Loucy (cell line): Measurements from ENCODE around the gene METRNL.
"Not testable (repeated sequence)": the region's sequence is repeated elsewhere in the genome, so short reads cannot be mapped to it uniquely, and the experiment has no call there.

ENCODE experiments used
- H2AFZ ChIP-seq: fragments of 200-600 bp; sonication (generic); 2 replicates; pipeline ENCODE4 v1.6.0; 2016; ENCODE audit warnings: antibody characterized with exemption, mild to moderate bottlenecking, low read length, moderate library complexity
- H3F3A ChIP-seq: fragments of 200-600 bp; 2 replicates; pipeline ENCODE4 v1.6.0; 2016; ENCODE audit warnings: antibody characterized with exemption, low read depth, mild to moderate bottlenecking
- H3K27me3 ChIP-seq: fragments of 200-600 bp; sonication (generic); 2 replicates; pipeline ENCODE4 v1.6.1; 2014; ENCODE audit warnings: low read length, mild to moderate bottlenecking; ENCODE audit not compliant: insufficient read depth, poor library complexity, severe bottlenecking
- H3K36me3 ChIP-seq: fragments of 200-600 bp; sonication (generic); 2 replicates; pipeline ENCODE4 v1.6.1; 2016; ENCODE audit warnings: low read length; ENCODE audit not compliant: insufficient read depth
- H3K4me1 ChIP-seq: fragments of 200-600 bp; sonication (generic); 2 replicates; pipeline ENCODE4 v1.5.1; 2014; ENCODE audit warnings: low read length, mild to moderate bottlenecking; ENCODE audit not compliant: insufficient read depth, poor library complexity, severe bottlenecking
- H3K4me2 ChIP-seq: fragments of 200-600 bp; sonication (generic); 2 replicates; pipeline ENCODE4 v1.6.0; 2014; ENCODE audit warnings: antibody characterized with exemption, low read length, low read depth, mild to moderate bottlenecking; ENCODE audit not compliant: poor library complexity, severe bottlenecking
- H3K4me3 ChIP-seq: fragments of 200-600 bp; sonication (generic); 2 replicates; pipeline ENCODE4 v1.5.1; 2014; ENCODE audit warnings: low read length, mild to moderate bottlenecking, mixed read lengths; ENCODE audit not compliant: poor library complexity, severe bottlenecking
- H3K79me2 ChIP-seq: fragments of 200-600 bp; sonication (generic); 2 replicates; pipeline ENCODE4 v1.6.1; 2014; ENCODE audit warnings: low read length; ENCODE audit not compliant: insufficient read depth
- H3K9ac ChIP-seq: fragments of 200-600 bp; sonication (generic); 2 replicates; pipeline ENCODE4 v1.6.0; 2014; ENCODE audit warnings: mild to moderate bottlenecking, low read depth, low read length, moderate library complexity; ENCODE audit not compliant: poor library complexity, severe bottlenecking
- H3K9me2 ChIP-seq: fragments of 200-600 bp; sonication (generic); replicated peaks from 2 replicates; pipeline ENCODE4 v1.6.1; 2016; ENCODE audit warnings: low read depth, low read length, mixed read lengths
- H3K9me3 ChIP-seq: fragments of 200-600 bp; sonication (generic); 2 replicates; pipeline ENCODE4 v1.6.1; 2014; ENCODE audit warnings: mild to moderate bottlenecking, antibody characterized with exemption, low read length, low read depth; ENCODE audit not compliant: insufficient read depth
- H4K20me1 ChIP-seq: fragments of 200-600 bp; sonication (generic); 2 replicates; pipeline ENCODE4 v1.6.0; 2014; ENCODE audit warnings: antibody characterized with exemption, low read length, mild to moderate bottlenecking; ENCODE audit not compliant: insufficient read depth, poor library complexity, severe bottlenecking
- CTCF ChIP-seq: fragments of 200-600 bp; sonication (generic); conservative IDR thresholded peaks from 2 replicates; pipeline ENCODE4 v1.5.1; 2014; ENCODE audit warnings: mild to moderate bottlenecking, antibody characterized with exemption, low read length
- EZH2phosphoT487 ChIP-seq: fragments of 200-600 bp; IDR thresholded peaks from 2 replicates; pipeline ENCODE4 v1.6.1; 2018; ENCODE audit warnings: antibody characterized with exemption, mild to moderate bottlenecking, moderate library complexity, borderline replicate concordance

Gene METRNL

GRCh38 chr17:83046448-83047181 lies 32.8 kb upstream of the METRNL start:
- Histone ChIP-seq H3K27me3 (no peaks in the 10 kb centered on the region), H2AFZ (no peak overlapping the region), H3K9me3 (peaks cover 30% of the 10 kb centered on the region), H3K4me1 (peaks cover 41% of the 10 kb centered on the region), H3F3A (peaks cover 9% of the 10 kb centered on the region), H3K4me3 (peak overlapping the region; percentile 74), H3K79me2 (peaks cover 68% of the 10 kb centered on the region), H3K4me2 (peak overlapping the region; percentile 76), H3K36me3 (no peaks in the 10 kb centered on the region), H4K20me1 (no peaks in the 10 kb centered on the region), H3K9me2 (no peaks in the 10 kb centered on the region), H3K9ac (no peak overlapping the region)
- no peak for TF ChIP-seq EZH2phosphoT487
- no peak for TF ChIP-seq CTCF

DNA sequence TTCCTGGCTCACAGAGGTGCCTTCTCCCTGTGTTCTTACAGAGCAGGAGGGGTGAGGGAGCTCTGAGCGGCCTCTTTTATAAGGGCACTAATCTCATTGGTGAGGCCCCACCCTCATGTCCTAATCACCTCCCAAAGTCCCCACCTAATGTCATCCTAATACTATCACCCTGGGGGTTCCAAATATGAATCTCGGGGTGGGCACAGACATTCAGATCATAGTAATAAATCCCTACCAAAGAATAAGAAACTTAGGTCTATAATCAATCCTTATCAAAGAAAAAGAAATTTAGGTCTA lies 32.3 kb upstream of the METRNL start:
- TF ChIP-seq CTCF: no peak
- no peak for TF ChIP-seq EZH2phosphoT487
- H3K27me3 ChIP-seq: no peaks in the 10 kb centered on the region
- H2AFZ ChIP-seq: no peak overlapping the region
- H3K4me3 ChIP-seq: peak overlapping the region; percentile 74
- no peak overlapping the region for H3K9ac ChIP-seq
- H3K79me2 ChIP-seq: peaks cover 63% of the 10 kb centered on the region
- peak overlapping the region; percentile 76 for H3K4me2 ChIP-seq
- no peaks in the 10 kb centered on the region for H3K36me3 ChIP-seq
- no peaks in the 10 kb centered on the region for H3K9me2 ChIP-seq
- no peaks in the 10 kb centered on the region for H4K20me1 ChIP-seq
- H3K9me3 ChIP-seq: peaks cover 25% of the 10 kb centered on the region
- H3F3A ChIP-seq: peaks cover 9% of the 10 kb centered on the region
- H3K4me1 ChIP-seq: peaks cover 43% of the 10 kb centered on the region

DNA sequence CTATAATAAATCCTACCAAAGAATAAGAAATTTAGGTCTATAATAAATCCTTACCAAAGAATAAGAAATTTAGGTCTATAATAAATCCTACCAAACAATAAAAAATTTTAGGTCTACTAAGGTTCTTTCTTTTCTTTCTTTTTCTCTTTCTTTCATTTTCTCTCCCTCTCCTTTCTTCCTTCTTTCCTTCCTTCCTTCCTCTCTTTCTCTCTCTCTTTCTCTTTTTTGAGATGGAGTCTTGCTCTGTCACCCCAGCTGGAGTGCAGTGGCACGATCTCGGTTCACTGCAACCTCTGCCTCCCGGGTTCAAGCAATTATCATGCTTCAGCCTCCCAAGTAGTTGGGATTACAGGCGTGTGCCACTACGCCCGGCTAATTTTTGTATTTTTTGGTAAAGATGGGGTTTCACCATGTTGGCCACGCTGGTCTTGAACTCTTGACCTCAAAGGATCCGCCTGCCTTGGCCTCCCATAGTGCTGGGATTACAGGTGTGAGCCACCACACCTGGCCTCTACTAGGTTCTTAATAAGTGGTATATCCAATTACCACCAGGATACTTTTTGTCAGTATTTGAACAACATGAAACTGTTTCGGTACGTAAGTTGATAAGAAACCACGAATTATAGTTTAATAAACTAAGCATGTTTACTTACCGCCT lies 31.5 kb upstream of the METRNL start:
- not testable (repeated sequence) for H4K20me1 ChIP-seq, H3K27me3 ChIP-seq, H3F3A ChIP-seq, H3K9me2 ChIP-seq, H3K36me3 ChIP-seq
- peaks cover 55% of the 10 kb centered on the region for H3K79me2 ChIP-seq
- peak overlapping the region; percentile 84 for H3K9ac ChIP-seq
- peaks cover 17% of the 10 kb centered on the region for H3K9me3 ChIP-seq
- H2AFZ ChIP-seq: peak overlapping the region; percentile 67
- peak overlapping the region; percentile 74 for H3K4me3 ChIP-seq
- peak overlapping the region; percentile 76 for H3K4me2 ChIP-seq
- peaks cover 49% of the 10 kb centered on the region for H3K4me1 ChIP-seq
